ENCODE data around the gene EIF4G3. TPM values are rescaled to one million over a fixed set of nuclear protein-coding genes. Genes with fewer than 3 reads are reported as not detected.
A peak's percentile ranks its signal among the peaks of the same experiment; 100 is the strongest.
"Not testable (repeated sequence)": the region's sequence is repeated elsewhere in the genome, so short reads cannot be mapped to it uniquely, and the experiment has no call there.

Gene EIF4G3
- total RNA-seq, 2 donors from 2014 or later = 20.8 to 48.8 TPM

GRCh38 chr1:21217812-21218596 lies 41.3 kb upstream of the EIF4G3 start:
- 60 to 84% methylated on average over 1 to 17 of the region's 20 CpGs for WGBS, 2 donors
- TF ChIP-seq POLR2A (IDR thresholded peaks at IDR 0.05) (no peak), CTCF (IDR thresholded peaks at IDR 0.05) (peak in 4 of 7 experiments; percentile 20 to 33 (median 24))
- intact Hi-C loops (cut with DNase I) = no loop called here

GRCh38 chr1:21216835-21217811 lies 40.4 kb upstream of the EIF4G3 start:
- 66 to 75% methylated on average over 9 to 17 of the region's 19 CpGs for WGBS, 2 donors

More at GRCh38 chr1:21217812-21218596, 41.3 kb upstream of the EIF4G3 start:
- DNase-seq = peak in 3 of 4 donors; percentile 18 to 57 (median 53)
- no peak overlapping the region for H3K4me3 ChIP-seq
- no peaks in the 10 kb centered on the region for H3K9me3 ChIP-seq
- peaks cover 6 to 25% of the 10 kb centered on the region in 2 donors for H3K36me3 ChIP-seq (replicated peaks in 1 of 2; ENCODE audit: insufficient read depth in 1 of 2, low read depth in 2 of 2)
- H3K27ac ChIP-seq = no peak overlapping the region
- peak; percentile 31 for ATAC-seq
- no peaks in the 10 kb centered on the region for H3K27me3 ChIP-seq
- peaks cover 12% of the 10 kb centered on the region for H3K4me1 ChIP-seq

GRCh38 chr1:21212126-21212525 lies 35.4 kb upstream of the EIF4G3 start:
- ATAC-seq (no peak), DNase-seq (no peak)
- Histone ChIP-seq H3K27me3 (no peaks in the 10 kb centered on the region), H3K9me3 (no peaks in the 10 kb centered on the region), H3K36me3 (replicated peaks in 1 of 2; ENCODE audit: insufficient read depth in 1 of 2, low read depth in 2 of 2) (no peaks in the 10 kb centered on the region), H3K4me1 (peaks cover 12% of the 10 kb centered on the region), H3K4me3 (no peak overlapping the region), H3K27ac (no peak overlapping the region)
- TF ChIP-seq CTCF (IDR thresholded peaks at IDR 0.05) (no peak), POLR2A (IDR thresholded peaks at IDR 0.05) (no peak)
- intact Hi-C loops (cut with DNase I) = no loop called here
- 26 to 38% methylated on average over 3 of the region's 3 CpGs for WGBS, 2 donors

More at GRCh38 chr1:21216835-21217811, 40.4 kb upstream of the EIF4G3 start:
- Histone ChIP-seq H3K27me3 (no peaks in the 10 kb centered on the region), H3K27ac (no peak overlapping the region), H3K36me3 (replicated peaks in 1 of 2; ENCODE audit: insufficient read depth in 1 of 2, low read depth in 2 of 2) (peaks cover 3 to 20% of the 10 kb centered on the region in 2 donors), H3K9me3 (no peaks in the 10 kb centered on the region), H3K4me3 (no peak overlapping the region), H3K4me1 (peaks cover 12% of the 10 kb centered on the region)
- ATAC-seq = peak; percentile 62
- peak; percentile 63 to 77 (median 68) for DNase-seq
- intact Hi-C loops (cut with DNase I) = no loop called here
- no peak for TF ChIP-seq POLR2A (IDR thresholded peaks at IDR 0.05)
- peak; percentile 48 to 70 (median 64) for TF ChIP-seq CTCF (IDR thresholded peaks at IDR 0.05)

- intact Hi-C loops (cut with DNase I) = not testable (repeated sequence)
Measured at GRCh38 chr1:21208137-21208700, 31.5 kb upstream of the EIF4G3 start.

More at GRCh38 chr1:21208137-21208700, 31.5 kb upstream of the EIF4G3 start:
- not testable (repeated sequence) for DNase-seq; H3K4me1 ChIP-seq; H3K9me3 ChIP-seq; ATAC-seq; H3K27me3 ChIP-seq; H3K36me3 ChIP-seq (replicated peaks in 1 of 2; ENCODE audit: insufficient read depth in 1 of 2, low read depth in 2 of 2); H3K27ac ChIP-seq; H3K4me3 ChIP-seq
- WGBS, 2 donors = 74 to 82% methylated on average over 4 to 6 of the region's 6 CpGs
